Ishikawa (cell line): ENCODE data around the gene DCUN1D3.

Source experiments
- CEBPB ChIP-seq: IDR thresholded peaks from 2 replicates; pipeline ENCODE4 v1.6.1; 2012
- CREB1 ChIP-seq: IDR thresholded peaks from 2 replicates; pipeline ENCODE4 v1.6.1; 2012; ENCODE audit warnings: low read depth
- EGR1 ChIP-seq: IDR thresholded peaks from 2 replicates; pipeline ENCODE4 v1.6.1; 2012
- EP300 ChIP-seq: IDR thresholded peaks from 2 replicates; pipeline ENCODE4 v1.6.1; 2012; ENCODE audit warnings: borderline replicate concordance
- FOXM1 ChIP-seq: IDR thresholded peaks from 2 replicates; pipeline ENCODE4 v1.6.1; 2012; ENCODE audit warnings: low read depth, borderline replicate concordance
- MAX ChIP-seq: IDR thresholded peaks from 2 replicates; pipeline ENCODE4 v1.6.1; 2012
- RAD21 ChIP-seq: IDR thresholded peaks from 2 replicates; pipeline ENCODE4 v1.6.1; 2012; ENCODE audit warnings: low read depth
- REST ChIP-seq: IDR thresholded peaks from 2 replicates; pipeline ENCODE4 v1.6.1; 2012; ENCODE audit warnings: low read depth, mild to moderate bottlenecking
- TAF1 ChIP-seq: IDR thresholded peaks from 2 replicates; pipeline ENCODE4 v1.6.1; 2012; ENCODE audit warnings: low read depth, mild to moderate bottlenecking
- TCF12 ChIP-seq: IDR thresholded peaks from 2 replicates; pipeline ENCODE4 v1.6.1; 2012; ENCODE audit warnings: low read depth
- TEAD4 ChIP-seq: IDR thresholded peaks from 2 replicates; pipeline ENCODE4 v1.6.1; 2012
- USF1 ChIP-seq: IDR thresholded peaks from 2 replicates; pipeline ENCODE4 v1.6.1; 2012
- YY1 ChIP-seq: IDR thresholded peaks from 2 replicates; pipeline ENCODE4 v1.6.1; 2012; ENCODE audit warnings: low read depth
- ZBTB7A ChIP-seq: IDR thresholded peaks from 2 replicates; pipeline ENCODE4 v1.6.1; 2012; ENCODE audit warnings: low read depth

- TF ChIP-seq CEBPB (no peak), RAD21 (no peak), MAX (no peak), FOXM1 (no peak), CREB1 (no peak), REST (no peak), ZBTB7A (no peak), USF1 (no peak), TAF1 (no peak), EGR1 (no peak), YY1 (no peak), EP300 (no peak), TCF12 (no peak), TEAD4 (no peak)
Observed at GRCh38 chr16:20886320-20886719, 13.8 kb downstream of the DCUN1D3 start.
